Astrocyte of the spinal cord (primary cell): ENCODE measurements around the gene TNFAIP6.
A peak's percentile ranks its signal among the peaks of the same experiment; 100 is the strongest.
"Not testable (repeated sequence)": the region's sequence is repeated elsewhere in the genome, so short reads cannot be mapped to it uniquely, and the experiment has no call there.

ENCODE experiments used
- DNase-seq: peaks from one replicate; pipeline ENCODE4 v3.0.0; 2011; ENCODE audit warnings: low read depth, low spot score
- H3K4me3 ChIP-seq: 2 replicates; pipeline ENCODE4 v1.5.1; 2011; ENCODE audit warnings: low read depth, mild to moderate bottlenecking, low read length, moderate library complexity
- in situ Hi-C: cut with HindIII; loops from 2 replicates; pipeline ENCODE4 v1.10.0; 2017; ENCODE audit warnings: low sequenced_read_pairs
- TF ChIP-seq, protein P1 (sequence below): IDR thresholded peaks from 2 replicates; pipeline ENCODE4 v1.5.1; 2012; ENCODE audit warnings: low read depth, mild to moderate bottlenecking, low read length, inconsistent platforms

TNFAIP6 gene

GRCh38 chr2:151408788-151409600 lies 51.6 kb downstream of the TNFAIP6 start:
- TF ChIP-seq, protein P1, sequence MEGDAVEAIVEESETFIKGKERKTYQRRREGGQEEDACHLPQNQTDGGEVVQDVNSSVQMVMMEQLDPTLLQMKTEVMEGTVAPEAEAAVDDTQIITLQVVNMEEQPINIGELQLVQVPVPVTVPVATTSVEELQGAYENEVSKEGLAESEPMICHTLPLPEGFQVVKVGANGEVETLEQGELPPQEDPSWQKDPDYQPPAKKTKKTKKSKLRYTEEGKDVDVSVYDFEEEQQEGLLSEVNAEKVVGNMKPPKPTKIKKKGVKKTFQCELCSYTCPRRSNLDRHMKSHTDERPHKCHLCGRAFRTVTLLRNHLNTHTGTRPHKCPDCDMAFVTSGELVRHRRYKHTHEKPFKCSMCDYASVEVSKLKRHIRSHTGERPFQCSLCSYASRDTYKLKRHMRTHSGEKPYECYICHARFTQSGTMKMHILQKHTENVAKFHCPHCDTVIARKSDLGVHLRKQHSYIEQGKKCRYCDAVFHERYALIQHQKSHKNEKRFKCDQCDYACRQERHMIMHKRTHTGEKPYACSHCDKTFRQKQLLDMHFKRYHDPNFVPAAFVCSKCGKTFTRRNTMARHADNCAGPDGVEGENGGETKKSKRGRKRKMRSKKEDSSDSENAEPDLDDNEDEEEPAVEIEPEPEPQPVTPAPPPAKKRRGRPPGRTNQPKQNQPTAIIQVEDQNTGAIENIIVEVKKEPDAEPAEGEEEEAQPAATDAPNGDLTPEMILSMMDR, result no peak
- no peak for DNase-seq
- H3K4me3 ChIP-seq, result peak overlapping the region; percentile 99
- in situ Hi-C loops, result no loop called here

DNA sequence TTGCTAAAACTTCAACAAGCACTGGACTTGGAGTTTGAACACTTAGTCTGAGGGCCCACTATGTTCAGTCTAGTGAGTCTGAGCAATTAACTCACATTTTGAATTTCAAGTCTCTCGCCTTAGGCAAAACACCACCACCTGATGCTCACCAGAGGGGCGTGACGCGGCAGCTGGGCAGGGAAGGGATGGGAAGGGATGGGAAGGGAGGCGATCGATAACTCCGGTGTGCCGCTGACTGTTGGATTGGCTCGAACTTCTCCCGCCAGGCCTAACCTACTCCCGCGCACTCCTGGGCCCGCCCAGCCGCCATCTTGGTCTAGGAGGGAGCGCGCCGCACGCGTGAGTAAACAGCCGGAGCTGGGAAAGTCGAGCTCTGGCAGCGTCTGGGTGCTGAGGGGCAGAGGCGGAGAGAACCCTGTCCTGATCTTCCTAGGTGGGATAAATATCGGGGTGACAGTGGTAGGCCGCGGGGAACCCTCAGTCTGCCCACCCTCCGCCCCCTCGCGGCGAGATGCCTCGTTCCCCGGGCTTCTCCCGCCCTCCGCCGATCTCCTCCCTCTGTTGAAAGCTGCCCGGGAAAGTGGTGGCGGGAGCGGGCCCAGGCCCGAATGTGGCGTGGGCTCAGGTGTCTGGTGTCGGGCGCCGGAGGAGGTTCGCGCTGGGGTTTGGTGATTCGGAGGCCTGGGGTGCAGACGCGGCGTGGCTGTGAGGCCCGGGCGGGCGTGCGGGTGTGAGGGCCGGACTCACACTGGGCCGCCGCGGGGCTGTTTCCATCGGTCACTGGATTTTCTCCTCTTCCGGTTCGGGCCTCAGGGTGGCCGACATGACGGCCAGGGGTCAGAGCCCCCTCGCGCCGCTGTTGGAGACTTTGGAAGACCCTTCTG lies 52.5 kb downstream of the TNFAIP6 start, which contains the start of gene RIF1:
Gene RIF1, plus strand, starts transcription at position 302 of the 884 bp plus-strand sequence. Its CDS starts 522 bp downstream, at position 824.
- peak within 1 kb of the TSS; percentile 99 for H3K4me3 ChIP-seq
- in situ Hi-C loops, result no loop called here
- DNase-seq, result peak; percentile 92
- TF ChIP-seq, protein P1, result peak; percentile 75

- TF ChIP-seq, protein P1, result no peak
- in situ Hi-C loops, result no loop called here
- peak overlapping the region; percentile 99 for H3K4me3 ChIP-seq
- no peak for DNase-seq
Observed at GRCh38 chr2:151410485-151410834, 53.1 kb downstream of the TNFAIP6 start.

- in situ Hi-C loops, result no loop called here
- DNase-seq, result no peak
- TF ChIP-seq, protein P1, result no peak
Observed at GRCh38 chr2:151417650-151418049, 60.3 kb downstream of the TNFAIP6 start.

DNA sequence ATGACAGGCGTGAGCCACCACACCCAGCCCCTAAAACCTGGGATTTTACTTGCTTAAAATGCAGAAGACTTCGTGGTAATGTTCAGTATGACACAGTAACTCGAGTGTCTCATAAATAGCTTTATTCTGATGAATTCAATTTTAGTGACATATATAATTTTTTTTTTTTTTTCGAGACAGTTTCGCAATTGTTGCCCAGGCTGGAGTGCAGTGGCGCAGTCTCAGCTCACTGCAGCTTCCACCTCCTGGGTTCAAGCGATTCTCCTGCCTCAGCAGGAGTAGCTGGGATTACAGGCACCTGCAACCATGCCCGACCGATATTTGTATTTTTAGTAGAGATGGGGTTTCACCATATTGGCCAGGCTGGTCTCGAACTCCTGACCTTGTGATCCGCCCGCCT lies 64.3 kb downstream of the TNFAIP6 start:
- H3K4me3 ChIP-seq, in situ Hi-C loops, DNase-seq: not testable (repeated sequence)

More at GRCh38 chr2:151417650-151418049, 60.3 kb downstream of the TNFAIP6 start:
- no peak overlapping the region for H3K4me3 ChIP-seq

- TF ChIP-seq, protein P1, result no peak
- in situ Hi-C loops, result no loop called here
- DNase-seq, result no peak
- H3K4me3 ChIP-seq, result no peak overlapping the region
Observed at GRCh38 chr2:151422917-151423439, 65.6 kb downstream of the TNFAIP6 start.
